A549 (cell line): ENCODE results near the gene SLAMF8. TPM values are rescaled to one million over a fixed set of nuclear protein-coding genes. Genes with fewer than 3 reads are reported as not detected.

Source experiments
- ATAC-seq, 2 experiments: fragments of 200-7000 bp in 1 of 2; fragments of >200 bp in 1 of 2; cut with Nextera tagmentation in 1 of 2; cut with Tn5 transposase in 1 of 2; 3 replicates each; pipeline versions ENCODE4 v1.8.0 to v1.9.1; 2018 to 2020; ENCODE audit warnings: mild to moderate bottlenecking in 1 of 2, moderate library complexity in 1 of 2
- CTCF ChIA-PET: fragments of 300-600 bp; sonication (Branson Sonifier 250); formaldehyde crosslinking; extraction: SDS; loops from one replicate; lab custom pipeline; 2021; ENCODE audit warnings: antibody characterized with exemption, inconsistent platforms; lab: Yijun Ruan, JAX
- POLR2A ChIA-PET: fragments of 350-600 bp; formaldehyde crosslinking; extraction: SDS; loops from one replicate; lab custom pipeline; 2021; ENCODE audit warnings: antibody characterized with exemption, inconsistent platforms; lab: Yijun Ruan, JAX
- DNase-seq, 2 experiments: peaks; one replicate each; pipeline versions ENCODE4 v3.0.0 to v3.0.0-alpha.2; 2011 to 2016; ENCODE audit warnings: low read depth in 1 of 2, low spot score in 1 of 2
- FAIRE-seq: peaks from 2 replicates; lab custom pipeline; 2011; peaks lifted over from hg19 to GRCh38; lab: Jason Lieb, UNC
- H3K27ac ChIP-seq, 2 experiments: fragments of >200 bp; sonication (Bioruptor Twin); formaldehyde crosslinking; 3 replicates each; pipeline ENCODE4 v1.5.1; 2016 to 2017
- H3K4me1 ChIP-seq: fragments of >200 bp; sonication (Bioruptor Twin); formaldehyde crosslinking; 3 replicates; pipeline ENCODE4 v1.6.1; 2016
- H3K4me2 ChIP-seq: fragments of >200 bp; sonication (Bioruptor Twin); formaldehyde crosslinking; 3 replicates; pipeline ENCODE4 v1.6.1; 2016
- H3K4me3 ChIP-seq: fragments of >200 bp; sonication (Bioruptor Twin); formaldehyde crosslinking; 3 replicates; pipeline ENCODE4 v1.5.1; 2016
- H3K9me3 ChIP-seq: fragments of >200 bp; sonication (Bioruptor Twin); formaldehyde crosslinking; 3 replicates; pipeline ENCODE4 v1.6.1; 2016
- BCL3 ChIP-seq: fragments of >200 bp; sonication (Bioruptor Twin); formaldehyde crosslinking; IDR thresholded peaks from 3 replicates; pipeline ENCODE4 v1.6.1; 2016
- CBX2 ChIP-seq: fragments of 200-600 bp; sonication (generic); IDR thresholded peaks from 2 replicates; pipeline ENCODE4 v1.6.1; 2016; ENCODE audit warnings: low read depth, mild to moderate bottlenecking, borderline replicate concordance
- CBX8 ChIP-seq: fragments of 200-600 bp; sonication (generic); IDR thresholded peaks from 2 replicates; pipeline ENCODE4 v1.6.1; 2016
- EHF ChIP-seq: fragments of 250-450 bp; sonication (Bioruptor Pico); IDR thresholded peaks from 2 replicates; pipeline ENCODE4 v1.5.0; 2020; ENCODE audit warnings: mild to moderate bottlenecking
- FOSB ChIP-seq: fragments of 250-450 bp; sonication (Bioruptor Pico); IDR thresholded peaks from 2 replicates; pipeline ENCODE4 v1.5.0; 2020; ENCODE audit warnings: mild to moderate bottlenecking, moderate library complexity
- HDAC2 ChIP-seq: fragments of 200-600 bp; sonication (generic); IDR thresholded peaks from 2 replicates; pipeline ENCODE4 v1.6.1; 2016
- HEYL ChIP-seq: fragments of 250-450 bp; sonication (Bioruptor Pico); IDR thresholded peaks from 2 replicates; pipeline ENCODE4 v1.8.0; 2021; ENCODE audit warnings: mild to moderate bottlenecking, moderate library complexity
- HOXB13 ChIP-seq: fragments of 250-450 bp; sonication (Bioruptor Pico); IDR thresholded peaks from 2 replicates; pipeline ENCODE4 v1.5.0; 2020; ENCODE audit warnings: low read depth, mild to moderate bottlenecking, moderate library complexity
- JUN ChIP-seq, 2 experiments: fragments of >200 bp; sonication (Bioruptor Twin); formaldehyde crosslinking; IDR thresholded peaks; 2 replicates in 1 of 2; 3 replicates in 1 of 2; pipeline ENCODE4 v1.6.1; 2016 to 2017
- KDM1A ChIP-seq: fragments of 200-600 bp; sonication (generic); IDR thresholded peaks from 2 replicates; pipeline ENCODE4 v1.6.1; 2016; ENCODE audit warnings: low read depth, mild to moderate bottlenecking
- MAFK ChIP-seq: fragments of 450-650 bp; IDR thresholded peaks from 2 replicates; pipeline ENCODE4 v1.6.1; 2014; ENCODE audit not compliant: partially characterized antibody
- MAZ ChIP-seq: fragments of 150-350 bp; IDR thresholded peaks from 2 replicates; pipeline ENCODE4 v1.6.1; 2014; ENCODE audit warnings: antibody characterized with exemption, low read depth, low read length, borderline replicate concordance
- MYC ChIP-seq: IDR thresholded peaks from 2 replicates; pipeline ENCODE4 v1.6.1; 2012; ENCODE audit warnings: mild to moderate bottlenecking, inconsistent platforms, low read length, improper control_type of control experiment, borderline replicate concordance
- NFE2L2 ChIP-seq: fragments of 150-350 bp; conservative IDR thresholded peaks from 2 replicates; pipeline ENCODE4 v1.6.1; 2014; ENCODE audit warnings: low read length
- PHF8 ChIP-seq: fragments of 200-600 bp; sonication (generic); IDR thresholded peaks from 2 replicates; pipeline ENCODE4 v1.6.1; 2016; ENCODE audit warnings: low read depth, mild to moderate bottlenecking, antibody characterized with exemption, moderate library complexity, borderline replicate concordance
- POLR2A ChIP-seq: IDR thresholded peaks from 2 replicates; pipeline ENCODE4 v1.6.1; 2012; ENCODE audit warnings: mild to moderate bottlenecking, low read length
- POLR2AphosphoS2 ChIP-seq: conservative IDR thresholded peaks from 2 replicates; pipeline ENCODE4 v1.6.1; 2012; ENCODE audit warnings: low read length, improper control_type of control experiment, inconsistent platforms
- RAD21 ChIP-seq, 2 experiments: fragments of >200 bp in 1 of 2; sonication (Bioruptor Twin) in 1 of 2; formaldehyde crosslinking in 1 of 2; IDR thresholded peaks in 1 of 2; conservative IDR thresholded peaks in 1 of 2; 2 replicates in 1 of 2; 3 replicates in 1 of 2; pipeline ENCODE4 v1.6.1; 2012 to 2018; ENCODE audit warnings: inconsistent platforms in 1 of 2
- RCOR1 ChIP-seq: fragments of 150-350 bp; IDR thresholded peaks from 2 replicates; pipeline ENCODE4 v1.6.1; 2014; ENCODE audit warnings: antibody characterized with exemption, low read length, low read depth
- TP53 ChIP-seq: fragments of 250-450 bp; sonication (Bioruptor Pico); IDR thresholded peaks from 2 replicates; pipeline ENCODE4 v1.5.0; 2021; ENCODE audit warnings: mild to moderate bottlenecking, moderate library complexity
- ZNF302 ChIP-seq: fragments of 250-450 bp; sonication (Bioruptor Pico); IDR thresholded peaks from 2 replicates; pipeline ENCODE4 v1.9.0; 2021; ENCODE audit warnings: inconsistent platforms, mild to moderate bottlenecking, moderate library complexity
- ZSCAN20 ChIP-seq: fragments of 250-450 bp; sonication (Bioruptor Pico); IDR thresholded peaks from 2 replicates; pipeline ENCODE4 v1.8.0; 2022; ENCODE audit warnings: mild to moderate bottlenecking, moderate library complexity
- WGBS: methylation state at CpG from one replicate; pipeline ENCODE4 v1.1.6; 2017; ENCODE audit errors: missing lambda C conversion rate; 5-methylcytosine and 5-hydroxymethylcytosine counted together
- polyA plus RNA-seq, 4 experiments: library from polyadenylated mRNA; depleted of rRNA in 3 of 4; stranded (reverse); fragments of >200 nt; fragmentation: RNase III in 1 of 4; extraction: RNeasy Plus Mini Kit Qiagen cat#74134 plus additional on column Dnase treatment in 1 of 4; gene quantifications; 2 replicates in 3 of 4; 3 replicates in 1 of 4; pipeline ENCODE4 v1.2.3, GENCODE V29; 2011 to 2017
- TF ChIP-seq, protein P1 (sequence below): fragments of 250-450 bp; sonication (Bioruptor Pico); IDR thresholded peaks from 2 replicates; pipeline ENCODE4 v1.5.0; 2020; ENCODE audit warnings: low read depth, mild to moderate bottlenecking, moderate library complexity
- TF ChIP-seq, protein P2 (sequence below): fragments of 150-350 bp; IDR thresholded peaks from 2 replicates; pipeline ENCODE4 v1.6.1; 2014; ENCODE audit warnings: low read depth, mild to moderate bottlenecking, low read length
- TF ChIP-seq, protein P3 (sequence below): fragments of 250-450 bp; sonication (Bioruptor Pico); IDR thresholded peaks from 2 replicates; pipeline ENCODE4 v1.5.0; 2021; ENCODE audit warnings: mild to moderate bottlenecking, moderate library complexity, borderline replicate concordance
- TF ChIP-seq, protein P4 (sequence below): IDR thresholded peaks from 2 replicates; pipeline ENCODE4 v1.6.1; 2012; ENCODE audit warnings: low read depth, borderline replicate concordance

Gene SLAMF8
- polyA plus RNA-seq, 2 of the 4 experiments (the other 2 are of a cell fraction) = not detected

DNA sequence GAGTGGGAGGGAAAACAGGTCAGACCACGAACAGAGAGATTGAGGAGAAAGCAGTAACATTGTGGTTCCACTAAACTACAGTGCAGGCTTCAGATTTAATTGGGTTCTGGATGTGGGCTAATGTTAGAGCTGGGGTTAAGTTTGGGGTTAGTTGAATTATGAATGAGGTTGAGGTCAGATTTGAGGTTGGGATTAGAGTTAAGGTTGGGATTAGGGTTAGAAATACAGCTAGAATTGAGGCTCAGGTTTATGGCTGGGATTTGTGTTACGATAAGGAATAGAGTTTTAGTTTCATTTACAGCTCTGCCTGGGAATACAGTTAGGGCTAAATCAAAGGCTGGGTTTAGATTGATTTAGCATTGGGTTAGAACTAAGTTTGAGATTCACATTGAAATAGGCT lies 37.6 kb downstream of the SLAMF8 start:
- H3K4me3 ChIP-seq = no peak overlapping the region
- no peaks in the 10 kb centered on the region for H3K9me3 ChIP-seq
- no peak for FAIRE-seq
- no peak for TF ChIP-seq CBX8
- no peak for TF ChIP-seq TP53 (CRISPR knock-in tag)
- TF ChIP-seq EHF = no peak
- TF ChIP-seq KDM1A = no peak
- TF ChIP-seq, protein P1, sequence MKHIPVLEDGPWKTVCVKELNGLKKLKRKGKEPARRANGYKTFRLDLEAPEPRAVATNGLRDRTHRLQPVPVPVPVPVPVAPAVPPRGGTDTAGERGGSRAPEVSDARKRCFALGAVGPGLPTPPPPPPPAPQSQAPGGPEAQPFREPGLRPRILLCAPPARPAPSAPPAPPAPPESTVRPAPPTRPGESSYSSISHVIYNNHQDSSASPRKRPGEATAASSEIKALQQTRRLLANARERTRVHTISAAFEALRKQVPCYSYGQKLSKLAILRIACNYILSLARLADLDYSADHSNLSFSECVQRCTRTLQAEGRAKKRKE = no peak
- TF ChIP-seq, protein P2, sequence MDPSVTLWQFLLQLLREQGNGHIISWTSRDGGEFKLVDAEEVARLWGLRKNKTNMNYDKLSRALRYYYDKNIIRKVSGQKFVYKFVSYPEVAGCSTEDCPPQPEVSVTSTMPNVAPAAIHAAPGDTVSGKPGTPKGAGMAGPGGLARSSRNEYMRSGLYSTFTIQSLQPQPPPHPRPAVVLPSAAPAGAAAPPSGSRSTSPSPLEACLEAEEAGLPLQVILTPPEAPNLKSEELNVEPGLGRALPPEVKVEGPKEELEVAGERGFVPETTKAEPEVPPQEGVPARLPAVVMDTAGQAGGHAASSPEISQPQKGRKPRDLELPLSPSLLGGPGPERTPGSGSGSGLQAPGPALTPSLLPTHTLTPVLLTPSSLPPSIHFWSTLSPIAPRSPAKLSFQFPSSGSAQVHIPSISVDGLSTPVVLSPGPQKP = no peak
- TF ChIP-seq MAFK = no peak
- TF ChIP-seq, protein P3, sequence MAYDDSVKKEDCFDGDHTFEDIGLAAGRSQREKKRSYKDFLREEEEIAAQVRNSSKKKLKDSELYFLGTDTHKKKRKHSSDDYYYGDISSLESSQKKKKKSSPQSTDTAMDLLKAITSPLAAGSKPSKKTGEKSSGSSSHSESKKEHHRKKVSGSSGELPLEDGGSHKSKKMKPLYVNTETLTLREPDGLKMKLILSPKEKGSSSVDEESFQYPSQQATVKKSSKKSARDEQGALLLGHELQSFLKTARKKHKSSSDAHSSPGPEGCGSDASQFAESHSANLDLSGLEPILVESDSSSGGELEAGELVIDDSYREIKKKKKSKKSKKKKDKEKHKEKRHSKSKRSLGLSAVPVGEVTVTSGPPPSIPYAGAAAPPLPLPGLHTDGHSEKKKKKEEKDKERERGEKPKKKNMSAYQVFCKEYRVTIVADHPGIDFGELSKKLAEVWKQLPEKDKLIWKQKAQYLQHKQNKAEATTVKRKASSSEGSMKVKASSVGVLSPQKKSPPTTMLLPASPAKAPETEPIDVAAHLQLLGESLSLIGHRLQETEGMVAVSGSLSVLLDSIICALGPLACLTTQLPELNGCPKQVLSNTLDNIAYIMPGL (CRISPR knock-in tag) = no peak
- no peak for TF ChIP-seq MYC
- TF ChIP-seq MAZ = no peak
- TF ChIP-seq FOSB = no peak
- TF ChIP-seq HDAC2 = no peak
- TF ChIP-seq HEYL (CRISPR knock-in tag) = no peak
- TF ChIP-seq JUN (IDR thresholded peaks at IDR 0.05) = no peak
- TF ChIP-seq, all 56 proteins: peak for 0
- WGBS = 60% methylated on average over 2 of the region's 2 CpGs
- ATAC-seq (no peak), DNase-seq (no peak)
- no peak overlapping the region for H3K4me2 ChIP-seq
- ChIA-PET CTCF (interaction anchor here (1.5 to 1.6 kb wide), 2 partner anchors 11 to 34 kb away, joined by 3 read pairs; no protein-coding TSS in a partner anchor), POLR2A (no interaction called here)
- no peak overlapping the region for H3K27ac ChIP-seq
- H3K4me1 ChIP-seq = 0 out of 3 replicates have a peak, but pooled peaks cover under 1% of the 10 kb centered on the region

- POLR2A ChIA-PET = no interaction called here
- no peak for DNase-seq
- CTCF ChIA-PET = interaction anchor here (0.6 to 1.6 kb wide), 5 partner anchors 10 to 746 kb away, joined by 3 to 5 read pairs (median 3); no protein-coding TSS in a partner anchor
Measured at GRCh38 chr1:159866066-159866465, 39.4 kb downstream of the SLAMF8 start.

More at GRCh38 chr1:159866066-159866465, 39.4 kb downstream of the SLAMF8 start:
- H3K27ac ChIP-seq = no peak overlapping the region
- H3K9me3 ChIP-seq = no peaks in the 10 kb centered on the region
- 0 out of 3 replicates have a peak, but pooled peaks cover 3% of the 10 kb centered on the region for H3K4me1 ChIP-seq
- H3K4me3 ChIP-seq = no peak overlapping the region
- H3K4me2 ChIP-seq = no peak overlapping the region
- no peak for TF ChIP-seq MYC
- no peak for TF ChIP-seq HOXB13 (CRISPR knock-in tag)
- TF ChIP-seq POLR2A = no peak
- TF ChIP-seq CBX8 = no peak
- TF ChIP-seq NFE2L2 = no peak
- TF ChIP-seq ZSCAN20 (CRISPR knock-in tag) = no peak
- TF ChIP-seq RCOR1 = no peak
- no peak for TF ChIP-seq ZNF302 (CRISPR knock-in tag)
- no peak for TF ChIP-seq KDM1A
- TF ChIP-seq CBX2 = no peak
- TF ChIP-seq POLR2AphosphoS2 = no peak
- no peak for TF ChIP-seq RAD21 (conservative IDR thresholded peaks at IDR 0.05 in 1 of 2, IDR thresholded peaks at IDR 0.05 in 1 of 2)
- no peak for TF ChIP-seq BCL3
- TF ChIP-seq, protein P4, sequence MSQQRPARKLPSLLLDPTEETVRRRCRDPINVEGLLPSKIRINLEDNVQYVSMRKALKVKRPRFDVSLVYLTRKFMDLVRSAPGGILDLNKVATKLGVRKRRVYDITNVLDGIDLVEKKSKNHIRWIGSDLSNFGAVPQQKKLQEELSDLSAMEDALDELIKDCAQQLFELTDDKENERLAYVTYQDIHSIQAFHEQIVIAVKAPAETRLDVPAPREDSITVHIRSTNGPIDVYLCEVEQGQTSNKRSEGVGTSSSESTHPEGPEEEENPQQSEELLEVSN = no peak
- no peak for TF ChIP-seq PHF8
- WGBS = 56% methylated on average over 1 of the region's 1 CpG
- no peak for ATAC-seq
- FAIRE-seq = no peak
